ENCODE measurements around the gene CETP. TPM values are rescaled to one million over a fixed set of nuclear protein-coding genes. Genes with fewer than 3 reads are reported as not detected.
"Not testable (repeated sequence)": the region's sequence is repeated elsewhere in the genome, so short reads cannot be mapped to it uniquely, and the experiment has no call there.

CETP gene
- total RNA-seq, 4 donors from 2014 or later: 0.19 to 0.32 (median 0.31) TPM; not detected in 1

DNA sequence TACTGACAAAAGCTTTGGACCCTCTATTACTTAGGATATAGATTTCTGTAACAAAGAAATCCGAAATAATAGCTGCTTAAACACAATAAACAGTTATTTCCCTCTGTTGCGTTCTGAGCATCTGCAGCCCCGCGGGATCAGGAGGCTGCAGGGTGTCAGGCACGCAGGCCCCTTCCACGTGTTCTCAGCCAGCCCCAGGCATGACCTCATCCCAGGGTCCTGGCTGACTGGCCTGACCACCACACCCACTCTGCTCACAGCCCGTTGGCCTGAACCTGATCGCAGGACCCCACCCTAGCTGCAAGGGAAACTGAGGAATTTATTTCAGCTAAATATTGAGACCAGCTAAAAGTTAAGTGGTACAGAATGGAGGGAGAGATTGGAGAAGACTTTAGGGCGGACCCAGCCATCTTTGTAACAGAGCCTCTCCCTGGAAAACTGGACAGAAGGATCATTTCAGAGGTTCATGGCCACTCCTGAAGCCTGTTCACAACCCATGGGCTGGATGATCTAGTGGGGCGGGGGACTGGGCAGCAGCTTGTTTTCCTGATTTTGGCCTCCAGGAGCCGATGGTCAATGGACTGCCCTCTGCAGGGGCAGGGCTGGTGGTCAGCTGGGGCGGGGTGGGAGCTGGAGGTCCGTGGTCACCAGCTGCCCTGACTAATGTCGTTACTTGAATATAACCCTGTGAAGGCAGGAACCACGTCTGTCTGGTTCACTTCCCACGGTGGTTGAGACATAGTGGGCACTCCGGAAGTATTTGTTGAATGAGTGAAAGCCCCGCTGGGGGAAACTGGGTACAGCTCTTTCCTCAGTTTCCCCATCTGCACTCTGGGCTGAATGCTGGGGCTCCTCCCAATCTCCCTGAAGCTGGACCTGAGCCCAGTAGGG, 10.9 kb downstream of the CETP start:
- intact Hi-C loops (cut with DNase I): no loop called here
- H3K9me3 ChIP-seq: no peaks in the 10 kb centered on the region
- H3K27ac ChIP-seq: no peak overlapping the region
- DNase-seq: no peak
- H3K36me3 ChIP-seq: no peaks in the 10 kb centered on the region
- no peaks in the 10 kb centered on the region for H3K4me1 ChIP-seq
- H3K27me3 ChIP-seq: peaks cover 0 to 13% (median 0%) of the 10 kb centered on the region in 4 donors
- TF ChIP-seq, protein P1, sequence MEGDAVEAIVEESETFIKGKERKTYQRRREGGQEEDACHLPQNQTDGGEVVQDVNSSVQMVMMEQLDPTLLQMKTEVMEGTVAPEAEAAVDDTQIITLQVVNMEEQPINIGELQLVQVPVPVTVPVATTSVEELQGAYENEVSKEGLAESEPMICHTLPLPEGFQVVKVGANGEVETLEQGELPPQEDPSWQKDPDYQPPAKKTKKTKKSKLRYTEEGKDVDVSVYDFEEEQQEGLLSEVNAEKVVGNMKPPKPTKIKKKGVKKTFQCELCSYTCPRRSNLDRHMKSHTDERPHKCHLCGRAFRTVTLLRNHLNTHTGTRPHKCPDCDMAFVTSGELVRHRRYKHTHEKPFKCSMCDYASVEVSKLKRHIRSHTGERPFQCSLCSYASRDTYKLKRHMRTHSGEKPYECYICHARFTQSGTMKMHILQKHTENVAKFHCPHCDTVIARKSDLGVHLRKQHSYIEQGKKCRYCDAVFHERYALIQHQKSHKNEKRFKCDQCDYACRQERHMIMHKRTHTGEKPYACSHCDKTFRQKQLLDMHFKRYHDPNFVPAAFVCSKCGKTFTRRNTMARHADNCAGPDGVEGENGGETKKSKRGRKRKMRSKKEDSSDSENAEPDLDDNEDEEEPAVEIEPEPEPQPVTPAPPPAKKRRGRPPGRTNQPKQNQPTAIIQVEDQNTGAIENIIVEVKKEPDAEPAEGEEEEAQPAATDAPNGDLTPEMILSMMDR (IDR thresholded peaks at IDR 0.05): no peak
- WGBS, 2 donors: 74 to 75% methylated on average over 9 to 10 of the region's 18 CpGs
- no peak overlapping the region for H3K4me3 ChIP-seq

DNA sequence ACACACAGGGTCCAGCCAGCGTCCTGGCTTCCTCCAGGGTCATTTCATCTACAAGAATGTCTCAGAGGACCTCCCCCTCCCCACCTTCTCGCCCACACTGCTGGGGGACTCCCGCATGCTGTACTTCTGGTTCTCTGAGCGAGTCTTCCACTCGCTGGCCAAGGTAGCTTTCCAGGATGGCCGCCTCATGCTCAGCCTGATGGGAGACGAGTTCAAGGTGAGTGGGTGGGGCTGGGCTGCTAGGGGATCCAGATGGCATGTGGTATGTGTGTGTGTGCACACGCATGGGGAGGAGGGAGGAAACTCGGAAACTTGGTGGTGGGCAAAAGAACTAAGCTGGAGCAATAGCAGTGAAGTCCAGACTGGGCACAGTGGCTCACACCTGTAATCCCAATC, 11.5 kb downstream of the CETP start:
- 63 to 77% methylated on average over 2 to 8 of the region's 9 CpGs for WGBS, 2 donors
- Histone ChIP-seq H3K27me3 (peaks cover 0 to 13% (median 0%) of the 10 kb centered on the region in 4 donors), H3K4me3 (no peak overlapping the region), H3K4me1 (no peaks in the 10 kb centered on the region), H3K9me3 (no peaks in the 10 kb centered on the region), H3K27ac (no peak overlapping the region), H3K36me3 (no peaks in the 10 kb centered on the region)
- no peak for DNase-seq
- intact Hi-C loops (cut with DNase I): no loop called here
- TF ChIP-seq POLR2A (IDR thresholded peaks at IDR 0.05): no peak
- TF ChIP-seq, protein P1 (IDR thresholded peaks at IDR 0.05): no peak

DNA sequence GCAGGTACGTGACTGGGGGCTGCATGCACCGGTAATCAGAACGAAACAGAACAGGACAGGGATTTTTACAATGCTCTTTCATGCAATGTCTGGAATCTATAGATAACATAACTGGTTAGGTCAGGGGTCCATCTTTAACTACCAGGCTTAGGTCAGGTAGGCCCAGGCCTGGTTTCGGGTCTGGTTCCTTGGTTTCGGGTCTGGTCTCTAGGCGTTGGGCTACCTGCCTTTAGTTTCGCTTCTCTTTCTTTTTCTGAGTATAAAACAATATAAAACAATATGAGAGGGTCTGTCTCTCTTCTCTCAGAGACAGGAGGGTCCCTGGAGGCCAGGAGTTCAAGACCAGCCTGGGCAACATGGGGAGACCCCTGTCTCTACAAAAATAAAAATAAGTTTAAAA, 12.1 kb downstream of the CETP start:
- H3K4me1 ChIP-seq; H3K27ac ChIP-seq; intact Hi-C loops (cut with DNase I); H3K9me3 ChIP-seq; H3K36me3 ChIP-seq; DNase-seq; H3K4me3 ChIP-seq: not testable (repeated sequence)
- WGBS, 2 donors: 69 to 90% methylated on average over 5 to 7 of the region's 7 CpGs
- peaks cover 0 to 13% (median 0%) of the 10 kb centered on the region in 4 donors for H3K27me3 ChIP-seq

DNA sequence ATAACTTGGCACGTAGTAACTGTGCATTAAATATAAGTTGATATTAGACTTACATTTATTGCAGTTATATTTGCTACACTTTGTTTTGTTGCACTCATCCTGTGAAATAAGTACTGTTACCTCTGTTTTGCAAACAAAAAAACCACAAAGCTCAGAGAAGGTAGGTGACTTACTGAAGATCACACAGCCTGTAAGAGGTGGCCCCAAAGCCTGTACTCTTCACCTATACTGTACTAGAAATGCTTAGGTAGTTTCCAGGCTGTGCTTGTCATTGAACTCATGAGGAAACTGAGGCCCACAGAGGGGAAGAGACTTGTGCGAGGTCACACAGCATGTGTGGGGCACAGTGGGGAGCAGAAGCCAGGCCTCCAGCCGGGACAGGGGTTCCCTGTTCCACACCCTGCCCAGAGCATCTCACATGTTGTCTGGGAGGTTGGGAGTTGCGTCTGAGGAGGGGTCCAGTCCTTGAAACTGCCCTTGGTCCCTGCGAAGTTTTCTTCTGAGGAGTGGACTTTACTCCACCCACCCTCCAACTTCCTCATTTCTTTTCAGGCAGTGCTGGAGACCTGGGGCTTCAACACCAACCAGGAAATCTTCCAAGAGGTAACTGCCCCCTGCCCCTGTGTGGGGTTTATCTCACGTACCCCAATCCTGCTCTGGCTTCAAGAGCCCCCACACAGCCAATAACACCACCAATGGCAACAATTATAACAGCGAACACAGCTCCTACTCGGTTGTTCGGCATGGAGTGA, 13.0 kb downstream of the CETP start:
- intact Hi-C loops (cut with DNase I): no loop called here
- Histone ChIP-seq H3K9me3 (no peaks in the 10 kb centered on the region), H3K4me3 (no peak overlapping the region), H3K36me3 (no peaks in the 10 kb centered on the region), H3K4me1 (no peaks in the 10 kb centered on the region), H3K27me3 (peaks cover 0 to 13% (median 0%) of the 10 kb centered on the region in 4 donors), H3K27ac (no peak overlapping the region)
- WGBS, 2 donors: 82 to 86% methylated on average over 6 to 7 of the region's 9 CpGs
- no peak for DNase-seq
- TF ChIP-seq POLR2A (IDR thresholded peaks at IDR 0.05): no peak
- TF ChIP-seq, protein P1 (IDR thresholded peaks at IDR 0.05): no peak

DNA sequence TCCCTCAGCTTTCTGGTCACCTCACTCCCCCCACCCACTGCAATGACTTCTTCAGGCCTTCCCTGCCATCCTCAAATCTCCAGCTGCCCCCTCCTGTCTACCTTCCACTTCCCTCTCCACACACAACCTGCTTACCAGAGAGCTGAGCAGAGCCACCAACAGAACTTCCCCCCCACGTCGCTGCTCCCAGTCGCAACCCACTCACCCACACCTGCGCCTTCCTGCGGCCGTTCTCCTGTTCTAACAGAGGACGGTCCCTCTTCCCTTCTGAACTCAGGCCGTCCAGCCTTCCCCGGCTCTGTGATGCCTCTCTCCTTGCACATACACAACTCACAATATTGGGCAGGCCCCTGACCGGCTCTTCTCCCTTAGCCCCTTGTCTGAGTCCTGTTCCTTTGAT, 14.0 kb downstream of the CETP start:
- Histone ChIP-seq H3K27ac (no peak overlapping the region), H3K4me1 (no peaks in the 10 kb centered on the region), H3K27me3 (peaks cover 0 to 13% (median 0%) of the 10 kb centered on the region in 4 donors), H3K9me3 (no peaks in the 10 kb centered on the region), H3K4me3 (no peak overlapping the region), H3K36me3 (no peaks in the 10 kb centered on the region)
- DNase-seq: no peak
- WGBS, 2 donors: 81 to 87% methylated on average over 10 of the region's 10 CpGs
- TF ChIP-seq POLR2A (IDR thresholded peaks at IDR 0.05): no peak
- TF ChIP-seq, protein P1 (IDR thresholded peaks at IDR 0.05): no peak
- intact Hi-C loops (cut with DNase I): no loop called here

Data from esophagus squamous epithelium (tissue), 5 donors.